ENCODE measurements around the gene GXYLT2. TPM values are rescaled to one million over a fixed set of nuclear protein-coding genes. Genes with fewer than 3 reads are reported as not detected.

GXYLT2 gene
- total and polyA plus RNA-seq, 2 of the 13 experiments (the other 11 are each of a cell fraction or from before 2014, with no cell fraction given) = 4.3 to 6.9 TPM

DNA sequence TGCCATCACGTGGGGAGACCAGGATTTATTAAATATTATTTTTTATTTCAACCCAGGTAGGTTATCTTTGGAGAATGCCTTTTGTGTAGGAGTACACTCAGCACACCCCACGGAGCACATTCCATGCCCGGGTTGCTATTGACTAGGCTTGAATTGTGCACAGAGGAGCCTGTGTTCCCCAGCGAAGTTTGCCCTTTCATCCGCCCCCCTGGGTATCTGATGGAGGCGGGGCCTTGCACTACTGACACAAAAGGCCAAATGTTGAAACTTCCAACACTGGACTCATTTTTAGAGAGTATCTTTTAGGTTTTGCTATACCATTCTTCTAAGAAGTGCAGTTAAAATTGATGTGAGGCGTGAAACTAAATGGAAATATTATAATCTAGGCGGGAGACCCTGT is 69.5 kb downstream of the GXYLT2 start (continued):
- TF ChIP-seq FOXO1 (CRISPR knock-in tag; IDR thresholded peaks at IDR 0.05) = peak; percentile 78; the same call in 1 of the 2 replicates
- TF ChIP-seq HNF4G (IDR thresholded peaks at IDR 0.05; ENCODE audit: borderline replicate concordance, low read depth, low read length) = peak; percentile 84
- TF ChIP-seq HNF4G (CRISPR knock-in tag; IDR thresholded peaks at IDR 0.05; ENCODE audit: borderline replicate concordance, low read depth) = 0 out of 2 replicates have a peak, but pooled peaks have one; percentile 48
- no peak for TF ChIP-seq CENPBD1 (CRISPR knock-in tag; IDR thresholded peaks at IDR 0.05; ENCODE audit: borderline replicate concordance, low read depth)
- TF ChIP-seq, protein P1, sequence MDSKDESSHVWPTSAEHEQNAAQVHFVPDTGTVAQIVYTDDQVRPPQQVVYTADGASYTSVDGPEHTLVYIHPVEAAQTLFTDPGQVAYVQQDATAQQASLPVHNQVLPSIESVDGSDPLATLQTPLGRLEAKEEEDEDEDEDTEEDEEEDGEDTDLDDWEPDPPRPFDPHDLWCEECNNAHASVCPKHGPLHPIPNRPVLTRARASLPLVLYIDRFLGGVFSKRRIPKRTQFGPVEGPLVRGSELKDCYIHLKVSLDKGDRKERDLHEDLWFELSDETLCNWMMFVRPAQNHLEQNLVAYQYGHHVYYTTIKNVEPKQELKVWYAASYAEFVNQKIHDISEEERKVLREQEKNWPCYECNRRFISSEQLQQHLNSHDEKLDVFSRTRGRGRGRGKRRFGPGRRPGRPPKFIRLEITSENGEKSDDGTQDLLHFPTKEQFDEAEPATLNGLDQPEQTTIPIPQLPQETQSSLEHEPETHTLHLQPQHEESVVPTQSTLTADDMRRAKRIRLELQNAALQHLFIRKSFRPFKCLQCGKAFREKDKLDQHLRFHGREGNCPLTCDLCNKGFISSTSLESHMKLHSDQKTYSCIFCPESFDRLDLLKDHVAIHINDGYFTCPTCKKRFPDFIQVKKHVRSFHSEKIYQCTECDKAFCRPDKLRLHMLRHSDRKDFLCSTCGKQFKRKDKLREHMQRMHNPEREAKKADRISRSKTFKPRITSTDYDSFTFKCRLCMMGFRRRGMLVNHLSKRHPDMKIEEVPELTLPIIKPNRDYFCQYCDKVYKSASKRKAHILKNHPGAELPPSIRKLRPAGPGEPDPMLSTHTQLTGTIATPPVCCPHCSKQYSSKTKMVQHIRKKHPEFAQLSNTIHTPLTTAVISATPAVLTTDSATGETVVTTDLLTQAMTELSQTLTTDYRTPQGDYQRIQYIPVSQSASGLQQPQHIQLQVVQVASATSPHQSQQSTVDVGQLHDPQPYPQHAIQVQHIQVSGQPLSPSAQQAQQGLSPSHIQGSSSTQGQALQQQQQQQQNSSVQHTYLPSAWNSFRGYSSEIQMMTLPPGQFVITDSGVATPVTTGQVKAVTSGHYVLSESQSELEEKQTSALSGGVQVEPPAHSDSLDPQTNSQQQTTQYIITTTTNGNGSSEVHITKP (CRISPR knock-in tag; IDR thresholded peaks at IDR 0.05; ENCODE audit: low read depth) = no peak
- TF ChIP-seq, protein P2, sequence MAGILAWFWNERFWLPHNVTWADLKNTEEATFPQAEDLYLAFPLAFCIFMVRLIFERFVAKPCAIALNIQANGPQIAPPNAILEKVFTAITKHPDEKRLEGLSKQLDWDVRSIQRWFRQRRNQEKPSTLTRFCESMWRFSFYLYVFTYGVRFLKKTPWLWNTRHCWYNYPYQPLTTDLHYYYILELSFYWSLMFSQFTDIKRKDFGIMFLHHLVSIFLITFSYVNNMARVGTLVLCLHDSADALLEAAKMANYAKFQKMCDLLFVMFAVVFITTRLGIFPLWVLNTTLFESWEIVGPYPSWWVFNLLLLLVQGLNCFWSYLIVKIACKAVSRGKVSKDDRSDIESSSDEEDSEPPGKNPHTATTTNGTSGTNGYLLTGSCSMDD (CRISPR knock-in tag; IDR thresholded peaks at IDR 0.05) = no peak
- TF ChIP-seq ZMYM2 (CRISPR knock-in tag; IDR thresholded peaks at IDR 0.05) = no peak
- no peak for TF ChIP-seq USF2 (IDR thresholded peaks at IDR 0.05; ENCODE audit: low read depth, low read length)
- TF ChIP-seq USF2 (CRISPR knock-in tag; IDR thresholded peaks at IDR 0.05; ENCODE audit: borderline replicate concordance) = no peak; the same call in 1 of the 2 replicates
- TF ChIP-seq KDM3A (CRISPR knock-in tag; IDR thresholded peaks at IDR 0.05; ENCODE audit: low read depth) = no peak
- TF ChIP-seq JUND (CRISPR knock-in tag; IDR thresholded peaks at IDR 0.05) = no peak
- no peak for TF ChIP-seq FOXC1 (CRISPR knock-in tag; IDR thresholded peaks at IDR 0.05; ENCODE audit: borderline replicate concordance)
- peak; percentile 79; the same call in 1 of the 2 replicates for TF ChIP-seq CREM (IDR thresholded peaks at IDR 0.05)
- TF ChIP-seq CREM (CRISPR knock-in tag; IDR thresholded peaks at IDR 0.05) = no peak
- no peak for TF ChIP-seq SIN3B (IDR thresholded peaks at IDR 0.05; ENCODE audit: low read length)
- TF ChIP-seq MIXL1 (CRISPR knock-in tag; IDR thresholded peaks at IDR 0.05) = no peak
- TF ChIP-seq ZNF501 (CRISPR knock-in tag; IDR thresholded peaks at IDR 0.05) = no peak
- peak; percentile 88 for TF ChIP-seq FOXP4 (CRISPR knock-in tag; IDR thresholded peaks at IDR 0.05)
- peak; percentile 65; the same call in 1 of the 2 replicates for TF ChIP-seq PITX1 (CRISPR knock-in tag; IDR thresholded peaks at IDR 0.05)
- no peak for TF ChIP-seq HOXD1 (CRISPR knock-in tag; IDR thresholded peaks at IDR 0.05)
- no peak for TF ChIP-seq ZNF660 (CRISPR knock-in tag; IDR thresholded peaks at IDR 0.05; ENCODE audit: borderline replicate concordance, low read depth)
- TF ChIP-seq HNRNPH1 (optimal IDR thresholded peaks at IDR 0.05; ENCODE audit: low read depth, low read length) = no peak

Data from HepG2 (cell line).